ENCODE data around the gene LHX4.
"Not testable (repeated sequence)": the region's sequence is repeated elsewhere in the genome, so short reads cannot be mapped to it uniquely, and the experiment has no call there.

Gene LHX4

DNA sequence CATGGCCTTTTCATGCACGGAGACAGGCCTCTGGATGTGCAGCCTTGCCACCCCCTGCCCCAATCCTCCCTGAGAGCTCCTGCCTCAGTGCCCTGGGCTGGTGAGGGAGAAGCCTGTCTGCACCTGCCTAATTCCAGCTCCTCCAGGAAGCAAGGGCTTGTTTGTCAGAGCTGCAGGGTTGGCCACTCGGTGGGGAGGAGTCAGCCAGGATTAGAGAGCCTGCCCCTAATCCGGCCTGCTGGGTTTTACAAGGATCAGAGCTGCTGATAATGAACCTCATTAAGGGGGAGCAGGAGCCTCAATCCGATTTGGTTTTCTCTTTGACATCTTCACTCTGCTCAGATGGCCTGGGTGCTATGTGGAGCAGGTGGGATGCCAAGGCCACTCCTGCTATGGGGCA, 31.9 kb upstream of the LHX4 start:
- TF ChIP-seq, protein P1, sequence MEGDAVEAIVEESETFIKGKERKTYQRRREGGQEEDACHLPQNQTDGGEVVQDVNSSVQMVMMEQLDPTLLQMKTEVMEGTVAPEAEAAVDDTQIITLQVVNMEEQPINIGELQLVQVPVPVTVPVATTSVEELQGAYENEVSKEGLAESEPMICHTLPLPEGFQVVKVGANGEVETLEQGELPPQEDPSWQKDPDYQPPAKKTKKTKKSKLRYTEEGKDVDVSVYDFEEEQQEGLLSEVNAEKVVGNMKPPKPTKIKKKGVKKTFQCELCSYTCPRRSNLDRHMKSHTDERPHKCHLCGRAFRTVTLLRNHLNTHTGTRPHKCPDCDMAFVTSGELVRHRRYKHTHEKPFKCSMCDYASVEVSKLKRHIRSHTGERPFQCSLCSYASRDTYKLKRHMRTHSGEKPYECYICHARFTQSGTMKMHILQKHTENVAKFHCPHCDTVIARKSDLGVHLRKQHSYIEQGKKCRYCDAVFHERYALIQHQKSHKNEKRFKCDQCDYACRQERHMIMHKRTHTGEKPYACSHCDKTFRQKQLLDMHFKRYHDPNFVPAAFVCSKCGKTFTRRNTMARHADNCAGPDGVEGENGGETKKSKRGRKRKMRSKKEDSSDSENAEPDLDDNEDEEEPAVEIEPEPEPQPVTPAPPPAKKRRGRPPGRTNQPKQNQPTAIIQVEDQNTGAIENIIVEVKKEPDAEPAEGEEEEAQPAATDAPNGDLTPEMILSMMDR (IDR thresholded peaks at IDR 0.05; ENCODE audit: insufficient read depth, low read length, poor library complexity, severe bottlenecking), result no peak

DNA sequence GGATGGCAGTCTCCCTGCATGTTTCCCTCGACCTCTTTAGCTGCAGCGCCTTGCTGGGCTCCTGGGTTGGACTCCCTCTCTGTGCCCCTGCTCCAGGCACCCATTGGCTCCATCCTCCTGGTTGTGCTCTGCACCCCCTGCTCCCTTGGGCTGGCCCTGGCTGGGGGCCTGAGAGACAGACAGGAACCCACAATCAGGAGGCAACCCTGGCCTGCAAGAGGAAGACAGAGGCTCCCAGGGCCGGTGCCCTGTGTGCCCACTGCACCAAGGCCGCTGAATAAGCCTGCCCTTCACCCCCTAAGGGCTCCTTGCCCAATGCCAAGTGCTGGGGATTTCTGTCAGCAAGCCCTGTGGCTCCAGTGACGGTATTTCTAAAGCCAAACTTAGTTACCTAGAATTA, 31.5 kb upstream of the LHX4 start:
- DNase-seq (ENCODE audit: extremely low read depth, insufficient read length), result no peak
- H3K4me3 ChIP-seq (replicated peaks; ENCODE audit: low read depth, low read length), result no peak overlapping the region
- no peaks in the 10 kb centered on the region for H3K27me3 ChIP-seq (replicated peaks; ENCODE audit: control insufficient read depth, insufficient read depth, low read length)
- H3K36me3 ChIP-seq (ENCODE audit: control insufficient read depth, insufficient read depth, low read length), result no peaks in the 10 kb centered on the region; the same call in none of the 2 replicates
- TF ChIP-seq, protein P1 (IDR thresholded peaks at IDR 0.05; ENCODE audit: insufficient read depth, low read length, poor library complexity, severe bottlenecking), result no peak

More for the DNA sequence above, 31.9 kb upstream of the LHX4 start:
- DNase-seq (ENCODE audit: extremely low read depth, insufficient read length), result no peak
- no peaks in the 10 kb centered on the region for H3K27me3 ChIP-seq (replicated peaks; ENCODE audit: control insufficient read depth, insufficient read depth, low read length)
- H3K4me3 ChIP-seq (replicated peaks; ENCODE audit: low read depth, low read length), result no peak overlapping the region
- H3K36me3 ChIP-seq (ENCODE audit: control insufficient read depth, insufficient read depth, low read length), result no peaks in the 10 kb centered on the region; the same call in none of the 2 replicates

DNA sequence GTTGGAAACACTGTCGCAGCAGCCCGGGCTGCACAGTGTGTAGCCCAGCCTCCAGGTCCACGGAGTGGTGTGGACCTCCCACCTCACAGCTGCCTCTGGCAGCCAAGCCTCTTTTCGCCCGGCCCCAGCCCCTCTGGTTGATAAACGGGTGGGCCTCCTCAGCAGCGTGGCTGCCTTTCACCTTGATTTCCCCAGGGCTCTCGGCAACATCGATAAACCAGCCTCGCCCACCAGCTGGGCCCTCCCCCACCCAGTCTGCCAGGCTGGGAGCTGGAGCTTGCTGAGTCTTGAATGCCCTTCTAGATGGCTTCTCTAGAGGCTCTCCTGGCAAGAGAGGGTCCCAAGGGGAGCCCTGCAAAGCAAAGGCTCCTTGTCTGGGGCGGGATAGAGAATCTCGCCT, 31.0 kb upstream of the LHX4 start:
- no peak overlapping the region for H3K4me3 ChIP-seq (replicated peaks; ENCODE audit: low read depth, low read length)
- TF ChIP-seq, protein P1 (IDR thresholded peaks at IDR 0.05; ENCODE audit: insufficient read depth, low read length, poor library complexity, severe bottlenecking), result no peak
- H3K27me3 ChIP-seq (replicated peaks; ENCODE audit: control insufficient read depth, insufficient read depth, low read length), result no peaks in the 10 kb centered on the region
- DNase-seq (ENCODE audit: extremely low read depth, insufficient read length), result no peak
- no peaks in the 10 kb centered on the region; the same call in none of the 2 replicates for H3K36me3 ChIP-seq (ENCODE audit: control insufficient read depth, insufficient read depth, low read length)

DNA sequence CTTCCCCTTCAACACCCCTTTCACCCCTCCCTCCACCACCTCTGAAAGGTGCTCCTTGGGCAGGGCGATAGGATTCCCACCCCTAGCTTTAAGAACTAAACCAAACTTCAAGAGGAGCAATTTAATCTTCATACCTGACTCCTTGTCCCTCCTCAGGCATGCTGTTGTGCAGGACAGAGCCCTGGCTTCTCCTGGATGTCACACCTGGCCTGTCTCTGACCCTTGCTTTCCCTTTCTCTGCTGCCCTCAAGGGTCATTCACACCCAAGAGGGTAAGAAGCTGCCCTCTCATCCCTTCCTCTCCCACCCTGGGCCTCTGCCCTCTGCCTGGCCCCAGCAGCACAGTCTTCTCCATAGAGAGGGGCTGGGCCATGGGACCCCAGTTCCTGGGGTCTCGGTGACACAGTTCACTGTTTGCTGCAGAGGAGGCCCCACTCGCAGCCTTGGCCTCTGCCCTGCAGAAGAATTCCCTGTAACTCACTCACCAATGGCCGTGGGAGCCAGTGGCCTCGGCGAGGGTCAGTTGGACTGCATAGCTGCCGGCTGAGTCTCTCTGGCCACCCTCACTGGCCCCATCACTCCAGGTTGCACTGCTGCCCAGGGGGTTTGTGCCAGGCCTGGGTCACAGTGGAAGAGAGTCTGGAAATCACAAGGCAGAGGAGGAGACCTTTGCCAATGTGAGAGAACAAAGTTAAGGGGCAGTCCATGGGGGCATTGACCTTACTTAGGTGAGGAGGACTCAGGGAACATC, 28.4 kb upstream of the LHX4 start:
- Histone ChIP-seq H3K36me3 (ENCODE audit: control insufficient read depth, insufficient read depth, low read length) (no peaks in the 10 kb centered on the region; the same call in 1 of the 2 replicates), H3K27me3 (replicated peaks; ENCODE audit: control insufficient read depth, insufficient read depth, low read length) (no peaks in the 10 kb centered on the region), H3K4me3 (replicated peaks; ENCODE audit: low read depth, low read length) (no peak overlapping the region)
- TF ChIP-seq, protein P1 (IDR thresholded peaks at IDR 0.05; ENCODE audit: insufficient read depth, low read length, poor library complexity, severe bottlenecking), result no peak
- DNase-seq (ENCODE audit: extremely low read depth, insufficient read length), result no peak

DNA sequence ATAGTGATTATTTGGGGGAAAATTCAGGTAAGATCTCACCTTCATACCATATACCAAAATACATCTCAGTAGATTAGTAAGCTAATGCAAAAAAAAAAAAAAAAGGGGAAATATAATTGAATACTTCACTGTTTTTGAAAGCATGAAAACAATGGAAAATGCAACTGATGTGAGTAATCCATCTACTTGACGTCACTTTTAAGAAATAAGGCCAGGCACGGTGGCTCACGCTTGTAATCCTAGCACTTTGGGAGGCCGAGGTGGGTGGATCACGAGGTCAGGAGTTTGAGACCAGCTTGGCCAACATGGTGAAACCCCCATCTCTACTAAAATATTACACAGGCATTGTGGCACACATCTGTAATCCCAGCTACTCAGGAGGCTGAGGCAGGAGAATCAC, 27.5 kb upstream of the LHX4 start:
- H3K4me3 ChIP-seq (replicated peaks; ENCODE audit: low read depth, low read length); H3K36me3 ChIP-seq (ENCODE audit: control insufficient read depth, insufficient read depth, low read length); DNase-seq (ENCODE audit: extremely low read depth, insufficient read length); H3K27me3 ChIP-seq (replicated peaks; ENCODE audit: control insufficient read depth, insufficient read depth, low read length): not testable (repeated sequence)

DNA sequence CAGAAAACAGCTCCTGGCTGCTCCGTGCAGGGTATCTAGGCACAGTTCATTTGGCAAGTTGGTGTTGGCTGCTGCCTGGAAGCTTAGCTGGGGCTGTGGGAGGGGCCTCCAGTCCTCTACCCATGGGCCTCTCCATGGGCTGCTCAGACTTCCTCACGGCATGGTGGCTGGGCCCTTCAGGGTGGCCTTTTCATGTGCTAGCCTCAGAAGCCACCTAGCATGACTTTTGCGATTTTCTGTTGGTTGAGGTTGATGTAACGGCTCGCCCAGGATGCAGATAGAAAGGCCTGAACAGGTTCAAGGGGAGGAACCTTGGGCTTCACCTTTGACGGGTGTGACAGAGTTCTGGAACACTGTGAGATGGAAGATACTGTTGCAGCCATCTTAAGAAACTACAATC, 25.8 kb upstream of the LHX4 start:
- no peak overlapping the region for H3K4me3 ChIP-seq (replicated peaks; ENCODE audit: low read depth, low read length)
- H3K36me3 ChIP-seq (ENCODE audit: control insufficient read depth, insufficient read depth, low read length), result no peaks in the 10 kb centered on the region
- no peak for DNase-seq (ENCODE audit: extremely low read depth, insufficient read length)
- no peaks in the 10 kb centered on the region for H3K27me3 ChIP-seq (replicated peaks; ENCODE audit: control insufficient read depth, insufficient read depth, low read length)
- TF ChIP-seq, protein P1 (IDR thresholded peaks at IDR 0.05; ENCODE audit: insufficient read depth, low read length, poor library complexity, severe bottlenecking), result no peak

Data from GM06990 (cell line).